OCI-LY1 (cell line): ENCODE measurements around the gene CRYAA.

Source experiments
- EZH2 ChIP-seq: fragments of 200-600 bp; sonication (generic), shearing (Covaris generic); IDR thresholded peaks from 2 replicates; pipeline ENCODE4 v1.8.0; 2017; ENCODE audit warnings: borderline replicate concordance, mixed run types, mild to moderate bottlenecking, antibody characterized with exemption, low read length, moderate library complexity, mixed read lengths
- TF ChIP-seq, protein P1 (sequence below): fragments of 200-600 bp; sonication (generic), shearing (Covaris generic); IDR thresholded peaks from 2 replicates; pipeline ENCODE4 v1.5.1; 2017; ENCODE audit warnings: mild to moderate bottlenecking, antibody characterized with exemption, low read length, moderate library complexity, mixed read lengths

DNA sequence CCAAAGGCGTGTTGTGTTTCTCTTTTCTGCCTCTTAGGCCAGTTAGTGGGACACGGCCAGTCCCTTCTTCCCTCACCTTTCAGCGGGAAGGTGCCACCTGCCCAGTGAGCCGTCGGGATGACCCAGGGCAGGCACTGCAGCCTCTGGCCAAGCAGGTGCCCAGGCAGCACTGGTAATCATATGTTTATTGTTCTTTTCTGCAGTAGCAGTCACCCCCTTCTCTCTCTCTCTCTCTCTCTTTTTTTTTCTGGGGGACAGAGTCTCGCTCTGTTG, 38.2 kb downstream of the CRYAA start:
- TF ChIP-seq, protein P1, sequence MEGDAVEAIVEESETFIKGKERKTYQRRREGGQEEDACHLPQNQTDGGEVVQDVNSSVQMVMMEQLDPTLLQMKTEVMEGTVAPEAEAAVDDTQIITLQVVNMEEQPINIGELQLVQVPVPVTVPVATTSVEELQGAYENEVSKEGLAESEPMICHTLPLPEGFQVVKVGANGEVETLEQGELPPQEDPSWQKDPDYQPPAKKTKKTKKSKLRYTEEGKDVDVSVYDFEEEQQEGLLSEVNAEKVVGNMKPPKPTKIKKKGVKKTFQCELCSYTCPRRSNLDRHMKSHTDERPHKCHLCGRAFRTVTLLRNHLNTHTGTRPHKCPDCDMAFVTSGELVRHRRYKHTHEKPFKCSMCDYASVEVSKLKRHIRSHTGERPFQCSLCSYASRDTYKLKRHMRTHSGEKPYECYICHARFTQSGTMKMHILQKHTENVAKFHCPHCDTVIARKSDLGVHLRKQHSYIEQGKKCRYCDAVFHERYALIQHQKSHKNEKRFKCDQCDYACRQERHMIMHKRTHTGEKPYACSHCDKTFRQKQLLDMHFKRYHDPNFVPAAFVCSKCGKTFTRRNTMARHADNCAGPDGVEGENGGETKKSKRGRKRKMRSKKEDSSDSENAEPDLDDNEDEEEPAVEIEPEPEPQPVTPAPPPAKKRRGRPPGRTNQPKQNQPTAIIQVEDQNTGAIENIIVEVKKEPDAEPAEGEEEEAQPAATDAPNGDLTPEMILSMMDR: no peak
- TF ChIP-seq EZH2: no peak
